Stimulated activated CD4-positive, alpha-beta T cell treated with anti-CD3 and anti-CD28 coated beads, Interleukin-4, amount 100 ng/mL, for 4 hours (primary cell): ENCODE results near the gene POLE.
"Not testable (repeated sequence)": the region's sequence is repeated elsewhere in the genome, so short reads cannot be mapped to it uniquely, and the experiment has no call there.

ENCODE experiments used
- DNase-seq, 2 experiments: peaks; one replicate each; pipeline ENCODE4 v3.0.0-alpha.2; 2020

The POLE gene

GRCh38 chr12:132717011-132717410, 29.9 kb upstream of the POLE start:
- no peak for DNase-seq

DNA sequence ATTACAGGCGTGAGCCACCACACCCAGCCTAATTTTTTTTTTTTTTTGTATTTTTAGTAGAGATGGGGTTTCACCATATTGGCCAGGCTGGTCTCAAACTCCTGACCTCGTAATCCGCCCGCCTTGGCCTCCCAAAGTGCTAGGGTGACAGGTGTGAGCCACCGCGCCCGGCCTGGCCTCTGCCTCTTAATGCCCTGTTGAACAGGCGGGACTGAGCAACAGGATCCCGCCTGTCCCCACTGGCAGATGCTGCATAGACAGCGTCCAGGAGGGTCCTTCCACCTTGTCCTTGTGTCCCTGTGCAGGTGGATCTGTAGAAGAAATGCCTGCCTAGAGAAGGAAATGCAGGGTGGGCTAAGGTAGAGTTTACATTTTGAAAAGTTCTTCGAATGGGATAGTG, 29.2 kb upstream of the POLE start:
- DNase-seq, result no peak

DNA sequence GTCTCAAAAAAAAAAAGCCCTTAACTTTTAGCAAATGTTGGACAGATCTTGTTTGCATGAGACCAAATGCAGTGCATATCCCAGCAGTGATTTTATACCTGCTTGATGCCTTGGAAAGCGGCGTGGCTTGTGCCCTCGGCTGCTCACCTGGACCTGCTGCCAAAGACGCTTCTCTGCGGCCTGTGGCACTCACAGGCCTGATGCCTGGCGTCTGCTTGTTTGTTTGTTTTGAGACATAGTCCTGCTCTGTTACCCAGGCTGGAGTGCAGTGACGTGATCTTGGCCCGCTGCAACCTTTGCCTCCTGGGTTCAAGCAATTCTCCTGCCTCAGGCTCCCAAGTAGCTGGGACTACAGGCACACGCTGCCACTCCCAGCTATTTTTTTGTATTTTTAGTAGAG, 28.7 kb upstream of the POLE start:
- no peak for DNase-seq

- DNase-seq, result no peak
Observed at GRCh38 chr12:132713123-132713522, 26.0 kb upstream of the POLE start.

DNA sequence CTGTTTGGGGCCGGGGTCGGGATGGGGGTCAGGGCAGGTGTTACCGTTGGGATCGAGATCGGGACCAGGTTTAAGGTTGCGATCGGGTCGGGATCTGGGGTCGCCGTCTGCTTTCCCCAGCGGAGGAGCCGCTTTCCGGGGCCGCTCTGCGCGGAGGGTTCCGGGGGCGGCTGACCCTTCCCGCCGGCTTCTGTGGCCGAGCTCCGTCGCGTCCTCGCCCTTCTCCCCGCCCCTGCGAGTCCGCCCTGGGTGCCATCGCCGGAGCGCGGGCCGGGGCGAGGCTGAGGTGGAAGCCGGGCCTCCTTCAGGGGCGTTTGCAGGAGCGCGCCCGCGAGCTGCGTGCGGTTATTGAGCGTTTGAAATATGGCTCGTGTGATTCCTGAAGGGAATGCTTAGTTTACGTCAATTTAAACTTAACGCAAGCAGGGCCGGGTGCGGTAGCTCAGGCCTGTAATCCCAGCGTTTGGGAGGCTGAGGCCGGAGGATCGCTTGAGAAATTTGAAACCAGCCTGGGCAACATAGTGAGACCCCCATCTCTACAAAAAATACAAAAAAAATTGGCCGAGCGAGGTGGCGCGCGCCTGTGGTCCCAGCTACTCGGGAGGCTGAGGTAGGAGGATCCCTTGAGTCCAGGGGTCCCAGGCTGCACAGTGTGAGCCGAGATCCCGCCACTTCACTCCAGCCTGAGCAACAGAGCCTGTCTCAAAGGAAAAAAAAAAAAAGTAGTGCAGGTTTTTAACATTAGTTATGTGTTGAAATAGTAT, 24.1 kb upstream of the POLE start:
- peak; percentile 16 to 24 for DNase-seq

DNA sequence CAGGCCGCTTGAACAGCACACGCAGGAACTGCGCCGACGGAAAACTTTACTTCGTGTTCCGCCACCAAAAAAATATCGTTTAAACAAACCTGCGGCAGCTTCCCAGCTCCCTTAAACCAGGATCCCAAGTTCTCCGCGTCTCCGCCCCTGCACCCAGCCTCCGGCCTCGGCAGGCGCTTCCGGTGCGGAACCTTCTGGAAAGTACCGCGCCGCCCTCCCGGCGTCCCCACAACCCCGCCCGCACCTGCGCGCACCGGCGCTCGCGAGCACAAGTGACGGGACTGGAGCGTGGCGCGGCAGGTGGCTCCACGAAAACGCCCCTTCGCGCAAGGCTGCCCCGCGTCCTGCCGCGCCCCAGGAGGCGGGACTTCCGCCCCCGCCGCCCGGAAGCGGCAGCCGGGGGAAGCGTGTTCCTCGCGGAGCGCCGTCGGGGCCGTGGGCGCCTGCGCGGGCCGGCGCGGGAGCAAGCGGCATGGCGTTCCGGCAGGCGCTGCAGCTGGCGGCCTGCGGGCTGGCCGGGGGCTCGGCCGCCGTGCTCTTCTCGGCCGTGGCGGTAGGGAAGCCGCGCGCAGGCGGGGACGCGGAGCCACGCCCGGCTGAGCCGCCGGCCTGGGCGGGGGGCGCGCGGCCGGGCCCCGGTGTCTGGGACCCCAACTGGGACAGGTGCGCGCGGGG, 23.4 kb upstream of the POLE start, which contains the start of gene PGAM5:
Gene PGAM5, plus strand, starts transcription at position 438 of the 675 bp plus-strand sequence. Its CDS starts 35 bp downstream, at position 473.
- peak; percentile 86 to 94 for DNase-seq

GRCh38 chr12:132710043-132710404, 22.9 kb upstream of the POLE start:
- no peak for DNase-seq

- no peak for DNase-seq
Observed at GRCh38 chr12:132708150-132708549, 21.0 kb upstream of the POLE start.

- DNase-seq, result no peak
Observed at GRCh38 chr12:132707241-132707640, 20.1 kb upstream of the POLE start.

DNA sequence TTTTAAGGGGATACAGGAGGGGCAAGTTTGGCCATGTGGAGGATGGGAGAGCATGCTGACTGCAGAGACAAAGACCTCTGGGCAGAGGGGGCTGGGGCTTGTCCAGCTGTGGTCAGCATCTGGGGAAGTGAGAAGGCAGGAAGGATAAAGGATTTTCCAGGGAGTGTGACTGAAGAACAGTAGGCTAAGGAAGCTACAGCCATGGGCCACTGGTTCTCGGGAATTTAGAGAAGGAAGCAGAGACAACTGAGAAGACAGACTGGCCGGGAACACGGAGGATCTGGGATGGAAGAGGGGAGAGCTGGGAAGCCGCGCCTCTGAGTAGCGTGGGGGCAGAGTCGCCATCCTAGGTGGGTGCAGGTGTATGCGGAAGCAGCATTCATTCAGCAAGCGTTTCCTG, 16.5 kb upstream of the POLE start:
- DNase-seq, result no peak

GRCh38 chr12:132702640-132703039, 15.5 kb upstream of the POLE start:
- DNase-seq, result no peak

DNA sequence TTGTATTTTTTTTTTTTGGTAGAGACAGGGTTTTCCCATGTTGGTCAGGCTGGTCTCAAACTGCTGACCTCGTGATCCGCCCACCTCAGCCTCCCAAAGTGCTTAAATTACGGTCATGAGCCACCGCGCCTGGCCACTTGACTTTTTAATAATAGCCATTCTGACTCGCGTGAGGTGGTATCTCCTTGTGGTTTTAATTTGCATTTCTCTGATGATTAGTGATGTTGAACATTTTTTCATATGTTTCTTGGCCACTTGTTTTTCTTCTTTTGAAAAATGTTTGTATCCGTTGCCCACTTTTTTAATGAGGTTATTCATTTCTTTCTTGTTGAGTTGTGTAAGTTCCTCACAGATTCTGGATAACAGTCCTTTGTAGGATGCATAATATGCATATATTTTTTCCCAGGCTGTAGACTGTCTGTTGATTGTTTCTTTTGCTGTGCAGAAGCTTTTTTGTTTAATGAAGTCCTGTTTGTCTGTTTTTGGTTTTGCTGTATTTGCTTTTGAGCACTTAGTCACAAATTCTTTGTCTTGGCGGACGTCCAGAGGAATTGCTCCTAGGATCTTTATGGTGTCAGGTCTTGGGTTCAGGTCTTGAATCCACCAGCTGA, 13.2 kb upstream of the POLE start:
- DNase-seq, result no peak

GRCh38 chr12:132698341-132698740, 11.2 kb upstream of the POLE start:
- no peak for DNase-seq

GRCh38 chr12:132695431-132695830, 8.3 kb upstream of the POLE start:
- no peak for DNase-seq

DNA sequence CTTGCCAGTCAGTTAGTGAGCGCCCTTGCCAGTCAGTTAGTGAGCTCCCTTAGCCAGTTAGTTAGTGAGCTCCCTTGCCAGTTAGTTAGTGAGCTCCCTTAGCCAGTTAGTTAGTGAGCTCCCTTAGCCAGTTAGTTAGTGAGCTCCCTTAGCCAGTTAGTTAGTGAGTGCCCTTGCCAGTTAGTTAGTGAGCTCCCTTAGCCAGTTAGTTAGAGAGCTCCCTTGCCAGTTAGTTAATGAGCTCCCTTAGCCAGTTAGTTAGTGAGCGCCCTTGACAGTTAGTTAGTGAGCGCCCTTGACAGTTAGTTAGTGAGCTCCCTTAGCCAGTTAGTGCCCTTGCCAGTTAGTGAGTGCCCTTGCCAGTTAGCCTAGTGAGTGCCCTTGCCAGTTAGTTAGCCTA, 7.7 kb upstream of the POLE start:
- not testable (repeated sequence) for DNase-seq

GRCh38 chr12:132692030-132692429, 4.9 kb upstream of the POLE start:
- not testable (repeated sequence) for DNase-seq

DNA sequence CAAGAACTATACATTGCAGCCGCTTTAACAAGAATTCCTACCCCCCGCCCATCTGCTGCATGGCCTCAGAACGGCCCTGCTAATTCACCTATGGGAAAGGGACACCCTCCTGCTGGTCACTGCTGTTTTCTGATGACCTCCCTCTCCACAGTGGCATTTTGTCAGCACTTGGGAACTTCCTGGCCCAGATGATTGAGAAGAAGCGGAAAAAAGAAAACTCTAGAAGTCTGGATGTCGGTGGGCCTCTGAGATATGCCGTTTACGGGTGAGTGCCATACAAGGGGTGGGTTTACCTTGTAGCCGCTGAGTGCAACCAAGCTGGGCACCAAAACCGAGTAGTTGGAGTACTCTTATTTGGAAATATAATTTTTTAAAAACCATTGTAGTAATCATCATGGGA, 3.0 kb upstream of the POLE start:
- DNase-seq, result no peak

GRCh38 chr12:132689227-132689626, 2.1 kb upstream of the POLE start:
- no peak for DNase-seq

DNA sequence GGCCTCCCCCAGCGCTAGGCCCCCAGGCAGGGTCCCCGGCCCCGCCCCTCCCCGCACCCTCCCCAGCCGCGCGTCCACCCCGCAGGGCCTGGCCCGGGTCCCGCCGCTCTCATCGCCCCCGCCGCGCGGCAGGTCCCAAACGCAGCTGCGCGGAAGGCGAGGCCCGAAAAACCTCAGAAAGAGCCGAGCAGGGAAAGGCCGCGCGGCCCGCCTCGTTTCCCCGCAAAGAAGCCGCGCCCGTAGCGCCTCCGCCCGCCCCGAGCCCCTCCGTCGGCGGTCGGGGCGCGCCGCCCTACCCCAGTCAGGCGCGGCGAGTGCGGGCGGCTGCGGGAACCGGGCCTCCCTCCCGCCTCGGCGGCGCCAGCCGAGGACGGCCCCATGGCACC, 324 bp downstream of the POLE start:
- DNase-seq, result peak; percentile 2 to 30

GRCh38 chr12:132685400-132685799, 1.7 kb downstream of the POLE start:
- no peak for DNase-seq

- no peak for DNase-seq
Observed at GRCh38 chr12:132677492-132677891, 9.7 kb downstream of the POLE start.

DNA sequence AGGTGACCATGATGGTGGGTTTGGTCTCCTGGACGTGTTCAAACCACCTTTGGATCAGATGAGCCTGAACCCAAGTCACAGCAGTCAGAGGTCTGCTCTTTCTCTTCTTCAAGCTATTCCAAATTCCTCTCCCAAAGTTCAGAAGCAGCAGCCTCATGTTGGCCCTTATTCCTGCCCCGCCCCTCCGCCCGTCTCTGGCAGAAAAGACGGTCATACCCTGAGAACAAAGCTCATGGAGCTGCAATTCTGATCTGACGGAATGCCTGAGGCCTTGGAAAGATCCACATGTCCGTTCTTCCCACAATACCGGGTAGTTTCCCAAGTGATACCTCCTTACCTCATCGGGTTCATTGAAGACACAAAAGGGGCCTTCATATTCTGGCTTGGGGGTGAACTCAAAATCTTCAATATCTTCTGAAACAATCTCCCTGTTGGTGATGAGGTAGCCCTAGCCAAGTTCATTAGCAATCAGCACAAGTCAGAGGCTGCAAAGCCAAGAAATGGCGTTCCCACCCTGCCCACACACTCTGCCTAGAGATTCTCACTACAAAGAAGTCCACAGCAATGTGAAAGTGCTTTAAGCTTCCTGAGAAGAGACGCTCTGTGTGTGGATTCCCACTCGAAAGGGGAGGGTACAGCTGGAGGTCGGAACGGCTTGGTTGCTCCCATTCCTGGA, 11.2 kb downstream of the POLE start:
- DNase-seq, result no peak

- no peak for DNase-seq
Observed at GRCh38 chr12:132674561-132674960, 12.6 kb downstream of the POLE start.
